ENCODE data around the gene PGF.

The PGF gene

GRCh38 chr14:74918380-74918779, 37.0 kb downstream of the PGF start:
- no peak for DNase-seq

GRCh38 chr14:74917646-74918081, 37.7 kb downstream of the PGF start:
- DNase-seq, result peak; percentile 14

- DNase-seq, result no peak
Measured at GRCh38 chr14:74917178-74917543, 38.2 kb downstream of the PGF start.

GRCh38 chr14:74915826-74916225, 39.6 kb downstream of the PGF start:
- no peak for DNase-seq

GRCh38 chr14:74915426-74915825, 40.0 kb downstream of the PGF start:
- DNase-seq, result no peak

- DNase-seq, result peak; percentile 76
Measured at GRCh38 chr14:74913986-74914573, 41.3 kb downstream of the PGF start.

GRCh38 chr14:74913393-74913910, 41.9 kb downstream of the PGF start:
- DNase-seq, result no peak

- DNase-seq, result no peak
Measured at GRCh38 chr14:74912801-74913200, 42.6 kb downstream of the PGF start.

GRCh38 chr14:74912111-74912510, 43.3 kb downstream of the PGF start:
- no peak for DNase-seq

- no peak for DNase-seq
Measured at GRCh38 chr14:74911704-74912103, 43.7 kb downstream of the PGF start.

- no peak for DNase-seq
Measured at GRCh38 chr14:74911221-74911620, 44.2 kb downstream of the PGF start.

GRCh38 chr14:74910556-74910955, 44.8 kb downstream of the PGF start:
- DNase-seq, result no peak

- no peak for DNase-seq
Measured at GRCh38 chr14:74909911-74910310, 45.5 kb downstream of the PGF start.

- no peak for DNase-seq
Measured at GRCh38 chr14:74909501-74909900, 45.9 kb downstream of the PGF start.

- no peak for DNase-seq
Measured at GRCh38 chr14:74908861-74909341, 46.5 kb downstream of the PGF start.

GRCh38 chr14:74907744-74908143, 47.7 kb downstream of the PGF start:
- peak; percentile 13 for DNase-seq

GRCh38 chr14:74906925-74907521, 48.4 kb downstream of the PGF start:
- DNase-seq, result no peak

GRCh38 chr14:74905595-74906142, 49.7 kb downstream of the PGF start:
- peak; percentile 51 for DNase-seq

GRCh38 chr14:74904635-74905503, 50.5 kb downstream of the PGF start:
- no peak for DNase-seq

- no peak for DNase-seq
Measured at GRCh38 chr14:74902941-74903705, 52.3 kb downstream of the PGF start.

- no peak for DNase-seq
Measured at GRCh38 chr14:74898694-74899093, 56.7 kb downstream of the PGF start.

GRCh38 chr14:74898083-74898482, 57.3 kb downstream of the PGF start:
- DNase-seq, result no peak

Data from fibroblast of skin of scalp (primary cell).